Hepatocyte (in vitro differentiated cells): ENCODE data around the gene PAX5.

ENCODE experiments used
- EZH2 ChIP-seq: fragments of 200-600 bp; sonication (generic); IDR thresholded peaks from 2 replicates; pipeline ENCODE4 v1.6.1; 2016; ENCODE audit warnings: antibody characterized with exemption, mild to moderate bottlenecking, borderline replicate concordance
- EZH2phosphoT487 ChIP-seq: fragments of 200-600 bp; sonication (generic); IDR thresholded peaks from one replicate; pipeline ENCODE4 v1.6.1; 2018; ENCODE audit warnings: antibody characterized with exemption, mild to moderate bottlenecking, low read depth, moderate library complexity; ENCODE audit not compliant: unreplicated experiment, severe bottlenecking
- TF ChIP-seq, protein P1 (sequence below): fragments of 200-600 bp; sonication (generic); IDR thresholded peaks from 2 replicates; pipeline ENCODE4 v1.5.1; 2016; ENCODE audit warnings: antibody characterized with exemption, mild to moderate bottlenecking; ENCODE audit not compliant: poor library complexity

DNA sequence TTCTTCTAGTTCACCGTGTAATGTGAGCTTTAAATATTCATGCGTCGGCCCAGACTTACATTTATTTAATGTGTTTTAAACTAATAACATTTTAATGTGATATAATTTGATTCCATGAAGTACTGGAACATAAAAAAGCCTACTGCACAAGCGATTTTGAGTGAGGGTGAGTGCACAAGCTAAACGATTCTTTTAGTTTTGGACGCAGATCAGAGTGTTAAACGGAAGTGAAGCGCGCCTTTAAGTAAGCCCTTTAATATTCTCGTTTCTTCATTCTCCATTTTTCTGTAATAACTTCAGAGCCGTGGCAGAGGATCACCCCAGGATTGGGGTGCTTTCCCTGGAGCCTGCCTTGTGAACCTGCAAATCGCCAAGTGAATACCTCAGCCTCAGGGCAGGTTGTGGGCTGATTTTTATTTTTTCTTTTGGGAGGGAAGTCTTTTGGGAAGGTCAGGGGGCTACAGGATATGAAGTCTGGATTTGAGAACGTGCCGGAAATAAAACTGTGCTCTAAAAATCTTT lies 4.9 kb upstream of the PAX5 start:
- TF ChIP-seq EZH2, result no peak
- TF ChIP-seq, protein P1, sequence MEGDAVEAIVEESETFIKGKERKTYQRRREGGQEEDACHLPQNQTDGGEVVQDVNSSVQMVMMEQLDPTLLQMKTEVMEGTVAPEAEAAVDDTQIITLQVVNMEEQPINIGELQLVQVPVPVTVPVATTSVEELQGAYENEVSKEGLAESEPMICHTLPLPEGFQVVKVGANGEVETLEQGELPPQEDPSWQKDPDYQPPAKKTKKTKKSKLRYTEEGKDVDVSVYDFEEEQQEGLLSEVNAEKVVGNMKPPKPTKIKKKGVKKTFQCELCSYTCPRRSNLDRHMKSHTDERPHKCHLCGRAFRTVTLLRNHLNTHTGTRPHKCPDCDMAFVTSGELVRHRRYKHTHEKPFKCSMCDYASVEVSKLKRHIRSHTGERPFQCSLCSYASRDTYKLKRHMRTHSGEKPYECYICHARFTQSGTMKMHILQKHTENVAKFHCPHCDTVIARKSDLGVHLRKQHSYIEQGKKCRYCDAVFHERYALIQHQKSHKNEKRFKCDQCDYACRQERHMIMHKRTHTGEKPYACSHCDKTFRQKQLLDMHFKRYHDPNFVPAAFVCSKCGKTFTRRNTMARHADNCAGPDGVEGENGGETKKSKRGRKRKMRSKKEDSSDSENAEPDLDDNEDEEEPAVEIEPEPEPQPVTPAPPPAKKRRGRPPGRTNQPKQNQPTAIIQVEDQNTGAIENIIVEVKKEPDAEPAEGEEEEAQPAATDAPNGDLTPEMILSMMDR, result no peak
- no peak for TF ChIP-seq EZH2phosphoT487
